HG03103 (cell line): ENCODE results near the gene SH2D3C.

Experiments
- ATAC-seq: cut with Tn5 transposase; IDR thresholded peaks from one replicate; pipeline ENCODE4 v1.9.1; 2021; ENCODE audit warnings: low read depth; ENCODE audit not compliant: unreplicated experiment

Gene SH2D3C, protein sequence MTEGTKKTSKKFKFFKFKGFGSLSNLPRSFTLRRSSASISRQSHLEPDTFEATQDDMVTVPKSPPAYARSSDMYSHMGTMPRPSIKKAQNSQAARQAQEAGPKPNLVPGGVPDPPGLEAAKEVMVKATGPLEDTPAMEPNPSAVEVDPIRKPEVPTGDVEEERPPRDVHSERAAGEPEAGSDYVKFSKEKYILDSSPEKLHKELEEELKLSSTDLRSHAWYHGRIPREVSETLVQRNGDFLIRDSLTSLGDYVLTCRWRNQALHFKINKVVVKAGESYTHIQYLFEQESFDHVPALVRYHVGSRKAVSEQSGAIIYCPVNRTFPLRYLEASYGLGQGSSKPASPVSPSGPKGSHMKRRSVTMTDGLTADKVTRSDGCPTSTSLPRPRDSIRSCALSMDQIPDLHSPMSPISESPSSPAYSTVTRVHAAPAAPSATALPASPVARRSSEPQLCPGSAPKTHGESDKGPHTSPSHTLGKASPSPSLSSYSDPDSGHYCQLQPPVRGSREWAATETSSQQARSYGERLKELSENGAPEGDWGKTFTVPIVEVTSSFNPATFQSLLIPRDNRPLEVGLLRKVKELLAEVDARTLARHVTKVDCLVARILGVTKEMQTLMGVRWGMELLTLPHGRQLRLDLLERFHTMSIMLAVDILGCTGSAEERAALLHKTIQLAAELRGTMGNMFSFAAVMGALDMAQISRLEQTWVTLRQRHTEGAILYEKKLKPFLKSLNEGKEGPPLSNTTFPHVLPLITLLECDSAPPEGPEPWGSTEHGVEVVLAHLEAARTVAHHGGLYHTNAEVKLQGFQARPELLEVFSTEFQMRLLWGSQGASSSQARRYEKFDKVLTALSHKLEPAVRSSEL

DNA sequence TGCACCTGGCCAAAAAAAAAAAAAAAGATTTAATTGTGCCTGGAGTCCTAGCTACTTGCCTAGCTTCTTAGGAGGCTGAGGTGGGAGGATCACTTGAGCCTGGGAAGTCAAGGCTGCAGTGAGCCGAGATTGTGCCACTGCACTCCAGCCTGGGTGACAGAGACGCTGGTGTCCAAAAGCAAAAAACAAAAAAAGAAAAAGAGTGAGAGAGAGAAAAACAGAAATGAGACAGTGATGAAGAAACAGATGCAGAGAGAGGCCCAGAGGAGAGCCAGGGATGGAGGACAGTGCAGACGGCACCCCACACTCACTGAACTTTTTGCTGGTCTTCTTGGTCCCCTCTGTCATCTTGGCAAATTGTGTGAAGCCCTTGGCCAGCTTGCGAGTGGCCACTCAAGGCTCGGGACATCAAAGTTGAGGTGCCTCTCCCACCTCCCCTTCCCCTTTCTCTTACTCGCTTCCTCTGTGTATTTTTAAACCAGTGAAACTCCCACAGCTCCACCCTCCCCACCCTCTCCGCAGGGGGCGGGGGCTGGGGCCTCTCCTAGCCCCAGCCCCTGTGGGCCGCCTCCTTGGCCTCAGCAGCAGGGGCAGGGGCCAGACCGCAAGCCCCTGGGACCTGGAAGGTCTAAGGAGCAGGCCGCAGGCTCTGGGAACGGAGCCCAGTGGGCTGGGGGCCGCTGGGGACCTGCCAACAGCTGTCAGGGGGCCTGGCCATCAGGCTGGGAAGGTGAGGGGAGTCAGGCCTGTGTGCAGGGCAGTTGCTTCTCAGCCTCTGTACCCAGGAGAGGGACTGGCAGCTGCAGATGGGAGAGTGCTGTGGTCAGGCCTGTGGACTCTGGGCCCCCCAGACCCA, at the start of gene SH2D3C:
TSS of gene SH2D3C (minus strand) at position 387 of the 856 bp plus-strand sequence. CDS start at position 348, 39 bp downstream.
- no peak for ATAC-seq

DNA sequence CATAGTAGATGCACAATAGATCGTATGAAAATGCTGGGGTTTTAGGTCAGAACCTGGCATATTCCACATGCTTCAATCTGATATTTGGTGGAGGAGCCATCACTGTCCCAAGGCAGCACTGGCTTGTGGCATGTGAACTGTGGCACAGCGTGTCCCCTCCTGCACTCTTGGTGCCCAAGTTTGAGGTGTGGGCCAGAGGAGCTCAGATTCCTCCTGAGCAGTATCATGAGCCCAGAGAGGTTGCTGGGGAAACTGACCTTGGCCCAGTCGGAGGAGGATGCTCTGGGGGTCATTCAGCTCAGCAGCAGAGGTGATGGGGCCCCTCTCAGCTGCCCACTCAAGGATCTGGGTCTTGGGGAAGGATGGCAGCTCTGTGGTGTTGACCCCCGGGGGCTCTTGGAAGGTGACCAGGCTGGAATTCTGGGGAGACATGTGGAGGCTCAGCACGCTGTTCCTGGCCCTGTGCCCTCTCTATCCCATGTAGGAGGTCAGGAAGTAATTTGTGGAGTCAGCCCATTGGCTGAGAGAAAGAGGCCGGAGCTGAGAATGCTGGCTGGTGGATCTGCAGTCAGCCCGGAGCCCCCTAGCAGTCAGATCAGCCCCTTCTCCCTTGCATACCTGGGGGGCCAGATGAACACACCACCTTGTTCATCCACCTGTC, 47.9 kb upstream of the SH2D3C start:
- no peak for ATAC-seq

DNA sequence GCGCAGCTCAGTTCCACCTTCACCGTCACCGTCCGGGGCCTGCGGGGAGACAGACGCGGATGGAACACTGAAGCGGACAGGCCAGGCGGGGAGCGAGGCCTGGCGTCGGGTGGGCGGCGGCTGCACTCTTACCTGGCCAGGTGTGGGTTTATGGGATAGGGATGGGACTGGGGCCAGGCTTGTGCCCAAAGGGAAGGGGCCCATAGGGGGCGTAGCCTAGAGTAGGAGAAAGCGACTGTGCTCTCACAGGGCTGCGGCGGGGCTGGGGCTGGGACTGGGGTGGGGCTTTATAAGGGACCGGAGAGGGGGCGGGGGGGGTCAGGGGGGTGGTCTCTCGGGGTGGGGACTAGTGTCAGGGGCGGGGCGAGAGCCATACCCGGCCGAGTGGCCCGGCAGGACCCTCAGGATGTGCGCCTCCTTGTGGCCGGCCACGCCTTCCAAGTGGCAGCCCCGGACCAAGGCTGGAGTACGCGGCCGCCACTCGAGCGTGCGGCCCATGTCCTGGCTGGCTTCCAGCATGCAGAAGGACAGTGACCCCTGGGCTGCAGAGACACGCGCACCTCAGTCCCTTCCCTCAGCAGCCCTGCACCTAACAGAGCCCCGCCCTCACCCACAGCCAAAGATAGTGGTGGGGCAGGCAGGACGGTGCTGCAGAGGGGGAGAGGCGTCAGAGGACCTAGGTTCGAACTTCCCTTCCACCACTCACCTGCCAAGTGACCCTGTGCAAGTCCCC, 47.0 kb upstream of the SH2D3C start:
- ATAC-seq: no peak

DNA sequence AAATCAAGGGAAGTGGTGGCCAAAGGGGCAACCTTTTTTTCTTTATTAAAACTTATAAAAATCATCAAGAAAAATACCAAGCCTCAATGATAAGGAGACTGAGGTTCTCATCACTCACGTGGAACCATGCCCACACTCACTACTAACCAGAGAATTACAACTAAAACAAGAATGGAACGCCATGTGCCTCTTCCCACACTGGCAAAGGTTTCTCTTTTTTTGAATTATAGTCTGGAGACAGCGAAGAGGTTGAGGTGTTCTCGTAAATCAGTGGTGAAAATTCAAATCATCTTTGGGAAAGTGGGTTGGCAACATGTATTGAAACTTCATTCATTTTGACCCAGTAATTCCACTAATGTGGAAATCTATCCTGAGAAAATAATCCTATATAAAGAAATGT, 43.6 kb upstream of the SH2D3C start:
- ATAC-seq: no peak

DNA sequence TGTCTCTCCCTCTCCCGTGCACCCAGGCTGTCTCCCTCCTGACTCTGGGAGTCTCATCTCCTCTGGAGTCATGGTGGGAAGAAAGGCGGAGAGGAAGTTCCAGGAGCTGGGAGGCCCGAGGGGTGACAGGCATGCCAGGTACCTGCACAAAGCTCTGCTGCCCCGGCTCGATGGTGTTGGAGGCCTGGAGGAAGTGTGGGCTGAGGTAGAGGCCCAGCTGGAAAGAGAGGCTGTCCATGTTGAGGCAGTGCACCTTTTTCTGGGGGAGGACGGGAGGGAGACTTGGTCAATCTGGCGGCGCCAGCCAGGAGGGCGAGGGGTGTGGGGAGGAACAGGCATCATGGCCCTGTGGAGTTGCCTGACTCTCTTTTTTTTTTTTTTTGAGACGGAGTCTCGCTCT, 40.1 kb upstream of the SH2D3C start:
- no peak for ATAC-seq

DNA sequence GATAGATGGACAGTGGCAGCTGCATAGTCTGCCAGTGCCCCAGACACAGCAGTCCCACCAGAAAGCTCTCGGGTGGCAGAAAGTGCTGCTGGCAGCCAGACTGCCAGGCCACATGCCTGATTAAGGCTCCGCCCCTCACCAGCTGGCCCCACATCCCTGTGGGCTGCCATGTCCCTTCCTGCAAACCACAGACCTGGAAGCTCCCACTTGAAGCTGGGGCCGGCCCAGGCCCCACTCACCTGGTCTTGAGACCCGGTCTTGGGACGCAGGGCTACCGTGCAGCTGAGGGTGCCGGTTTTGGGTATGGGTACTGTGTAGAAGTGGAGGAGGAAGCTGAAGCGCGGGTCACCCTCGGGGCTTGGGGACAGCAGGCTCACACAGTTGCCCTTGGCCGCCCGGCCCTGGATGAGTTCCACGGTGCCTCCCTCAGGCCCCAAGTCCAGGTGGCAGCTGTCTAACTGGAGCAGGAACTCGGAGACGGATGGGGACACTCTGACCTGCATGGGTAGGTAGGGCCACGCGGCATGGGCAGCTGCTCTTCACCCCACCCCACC, 39.5 kb upstream of the SH2D3C start:
- ATAC-seq: no peak

DNA sequence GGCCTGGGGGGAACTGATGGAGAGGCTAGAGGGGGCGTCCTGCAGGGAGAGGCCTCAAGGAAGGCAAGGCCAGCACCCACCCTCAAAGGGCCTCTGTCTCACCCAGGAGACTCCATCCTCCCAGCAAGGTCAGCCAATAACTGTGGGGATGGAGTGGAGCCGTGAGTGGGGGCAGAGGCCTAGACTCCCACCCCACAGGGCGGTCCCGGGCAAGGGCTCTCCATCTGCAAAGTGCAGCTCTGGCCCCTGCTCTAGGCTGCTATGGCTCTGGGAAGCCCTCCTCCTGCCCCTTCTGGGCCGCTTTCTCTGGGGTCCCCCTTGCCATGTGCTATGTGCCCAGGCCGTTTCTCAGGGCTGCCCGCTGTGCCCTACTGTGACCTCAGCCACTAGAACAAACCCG, 38.3 kb upstream of the SH2D3C start:
- ATAC-seq: no peak

DNA sequence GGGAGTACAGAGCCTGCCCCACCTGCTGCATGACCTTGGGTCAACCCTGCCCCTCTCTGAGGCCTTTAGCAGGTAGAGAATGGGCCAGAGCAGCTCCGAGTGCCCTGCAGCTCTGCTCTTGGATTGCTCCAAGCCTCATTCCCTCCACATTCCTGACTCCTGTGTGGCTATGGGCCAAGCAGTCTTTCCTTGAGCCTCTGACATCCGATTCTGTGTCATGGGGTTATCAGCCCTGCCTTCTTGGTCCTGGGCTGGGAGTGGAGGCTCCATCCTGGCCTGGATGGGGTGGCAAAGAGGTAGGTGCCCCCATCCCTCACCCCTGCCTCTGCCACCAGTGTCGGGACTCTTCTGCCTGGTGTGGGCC, 37.9 kb upstream of the SH2D3C start:
- no peak for ATAC-seq

DNA sequence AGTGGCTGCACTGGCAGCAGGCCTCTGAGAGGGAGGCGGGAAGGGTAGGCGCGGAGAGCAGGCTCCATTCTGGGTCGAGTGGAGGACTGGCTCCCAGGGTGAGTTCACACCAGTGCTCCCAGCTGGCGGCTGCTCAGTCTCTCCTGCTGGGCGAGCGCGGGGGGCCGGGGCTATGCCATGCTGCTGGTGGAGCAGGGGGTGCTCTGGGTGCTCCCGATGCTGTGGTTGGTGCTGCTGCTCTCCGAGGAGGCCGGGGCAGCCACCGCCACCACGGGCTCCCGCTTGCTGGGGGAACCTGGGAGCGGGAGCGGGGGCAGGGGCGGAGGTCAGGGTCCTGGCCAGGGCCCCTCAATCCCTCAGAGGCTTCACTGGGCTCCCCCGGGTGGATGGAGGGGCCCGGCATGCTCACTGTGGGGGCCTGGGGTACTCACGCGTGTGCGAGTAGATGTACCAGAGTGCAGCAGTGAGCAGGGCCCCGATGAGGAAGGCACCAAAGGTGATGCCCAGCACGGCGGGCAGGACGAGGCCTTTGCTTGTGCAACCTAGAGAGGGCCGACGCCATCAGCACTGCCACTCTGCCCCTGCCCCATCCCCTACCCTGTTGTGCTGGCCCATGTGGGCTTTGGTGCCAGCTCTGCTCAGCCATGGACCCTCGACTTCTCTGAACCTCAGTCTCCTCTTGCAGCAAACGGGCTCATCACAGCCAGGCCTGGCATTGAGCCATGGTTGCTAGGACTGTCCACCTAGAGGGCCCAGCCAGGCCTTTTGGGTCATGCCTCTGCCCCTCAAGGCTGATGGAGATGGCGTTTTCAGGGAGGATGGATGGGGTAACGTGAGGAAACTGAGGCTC, 37.3 kb upstream of the SH2D3C start:
- ATAC-seq: no peak

DNA sequence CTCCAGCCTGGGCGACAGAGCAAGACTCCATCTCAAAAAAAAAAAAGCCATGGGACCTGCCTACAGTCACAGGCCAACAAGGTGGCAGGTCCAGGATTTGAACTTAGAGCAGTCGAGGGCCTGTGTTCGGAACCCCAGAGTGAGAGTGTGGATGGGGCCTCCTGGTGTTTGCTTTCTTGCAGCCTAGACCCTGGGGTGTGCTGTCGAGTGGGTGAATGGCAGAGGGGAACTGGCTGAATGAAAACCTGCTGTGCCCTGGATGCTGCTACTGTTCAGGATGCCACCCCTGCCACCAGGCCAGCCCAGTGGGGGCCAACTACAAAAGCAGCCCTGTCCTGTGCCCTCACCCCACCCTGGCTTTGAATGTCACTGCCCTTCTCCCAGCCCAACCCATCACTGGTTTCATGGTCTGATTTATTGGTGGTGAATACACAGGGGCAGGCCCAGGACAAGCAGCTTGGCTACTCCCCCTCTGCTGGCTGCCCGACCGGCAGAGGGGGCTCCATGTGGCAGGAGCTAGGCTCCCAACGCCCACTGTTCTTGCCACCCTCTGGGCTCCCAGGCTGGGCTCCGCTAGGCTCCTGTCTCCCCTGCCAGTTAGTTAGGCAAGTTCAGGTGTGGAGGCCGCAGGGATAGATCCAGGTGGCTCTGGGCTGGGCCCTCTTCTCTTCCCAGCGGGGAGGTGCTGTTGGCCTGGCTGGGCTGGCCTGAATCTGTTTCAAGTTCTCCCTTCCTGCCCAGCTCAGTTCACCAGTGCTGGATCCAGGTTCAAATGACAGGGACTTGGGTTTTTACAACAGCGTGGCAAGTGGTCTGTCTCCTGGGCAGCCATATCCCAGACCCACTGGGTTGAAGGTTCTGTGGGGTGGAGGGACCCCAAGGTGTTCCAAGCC, 36.4 kb upstream of the SH2D3C start:
- no peak for ATAC-seq

DNA sequence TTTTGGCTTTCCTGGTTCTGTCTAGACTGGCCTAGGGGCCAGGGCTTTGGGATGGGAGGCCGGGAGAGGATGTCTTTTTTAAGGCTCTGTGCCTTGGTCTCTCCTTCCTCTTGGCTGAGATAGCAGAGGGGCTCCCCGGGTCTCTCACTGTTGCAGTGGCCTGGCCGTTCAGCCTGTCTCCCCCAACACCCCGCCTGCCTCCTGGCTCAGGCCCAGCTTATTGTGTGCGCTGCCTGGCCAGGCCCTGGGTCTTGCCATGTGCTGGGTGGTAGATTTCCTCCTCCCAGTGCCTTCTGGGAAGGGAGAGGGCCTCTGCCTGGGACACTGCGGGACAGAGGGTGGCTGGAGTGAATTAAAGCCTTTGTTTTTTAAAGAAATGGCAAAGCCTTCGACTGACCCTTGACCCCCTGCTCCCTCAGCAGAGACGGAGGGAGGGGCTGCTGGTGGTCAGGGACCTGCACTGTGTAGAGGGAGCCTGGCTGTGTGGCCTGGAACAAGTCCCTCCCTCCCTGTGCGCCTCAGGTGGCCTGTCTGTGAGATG, 35.3 kb upstream of the SH2D3C start:
- no peak for ATAC-seq

DNA sequence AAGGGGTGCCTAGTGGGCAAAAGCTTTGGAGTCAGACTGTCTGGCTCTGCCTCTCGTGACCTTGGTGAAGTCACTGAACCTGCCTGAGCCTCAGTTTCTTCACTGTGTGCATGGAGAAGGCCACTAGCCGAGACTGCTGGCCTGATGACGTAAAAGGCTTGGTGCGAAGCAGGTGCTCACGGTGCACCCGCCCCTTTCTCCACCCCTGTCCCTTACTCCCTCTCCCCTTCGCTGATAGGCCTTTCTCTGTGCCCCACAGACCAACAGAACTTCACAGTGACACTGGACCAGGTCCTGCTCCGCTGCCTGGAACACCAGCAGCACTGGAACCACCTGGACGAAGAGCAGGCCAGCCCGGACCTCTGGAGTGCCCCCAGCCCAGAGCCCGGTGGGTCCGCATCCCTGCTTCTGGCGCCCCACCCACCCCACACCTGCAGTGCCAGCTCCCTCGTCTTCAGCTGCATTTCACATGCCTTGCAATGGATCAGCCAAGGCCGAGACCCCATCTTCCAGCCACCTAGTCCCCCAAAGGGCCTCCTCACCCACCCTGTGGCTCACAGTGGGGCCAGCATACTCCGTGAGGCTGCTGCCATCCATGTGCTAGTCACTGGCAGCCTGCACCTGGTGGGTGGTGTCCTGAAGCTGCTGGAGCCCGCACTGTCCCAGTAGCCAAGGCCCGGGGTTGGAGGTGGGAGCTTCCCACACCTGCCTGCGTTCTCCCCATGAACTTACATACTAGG, 34.6 kb upstream of the SH2D3C start:
- ATAC-seq: no peak

DNA sequence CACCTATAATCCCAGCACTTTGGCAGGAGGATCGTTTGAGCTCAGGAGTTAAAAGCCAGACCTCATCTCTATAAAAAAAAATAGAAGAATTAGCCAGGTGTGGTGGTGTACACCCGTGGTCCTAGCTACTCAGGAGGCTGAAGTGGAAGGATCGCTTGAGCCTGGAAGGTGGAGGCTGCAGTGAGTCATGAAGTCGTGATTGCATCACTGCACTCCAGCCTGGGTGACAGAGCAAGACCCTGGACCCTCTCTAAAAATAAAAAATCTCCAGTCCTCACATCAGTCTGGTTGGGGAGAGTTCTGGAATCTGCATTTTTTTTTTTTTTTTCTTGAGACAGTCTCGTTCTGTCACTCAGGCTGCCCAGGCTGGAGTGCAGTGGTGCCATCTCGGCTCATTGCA, 33.5 kb upstream of the SH2D3C start:
- ATAC-seq: no peak

DNA sequence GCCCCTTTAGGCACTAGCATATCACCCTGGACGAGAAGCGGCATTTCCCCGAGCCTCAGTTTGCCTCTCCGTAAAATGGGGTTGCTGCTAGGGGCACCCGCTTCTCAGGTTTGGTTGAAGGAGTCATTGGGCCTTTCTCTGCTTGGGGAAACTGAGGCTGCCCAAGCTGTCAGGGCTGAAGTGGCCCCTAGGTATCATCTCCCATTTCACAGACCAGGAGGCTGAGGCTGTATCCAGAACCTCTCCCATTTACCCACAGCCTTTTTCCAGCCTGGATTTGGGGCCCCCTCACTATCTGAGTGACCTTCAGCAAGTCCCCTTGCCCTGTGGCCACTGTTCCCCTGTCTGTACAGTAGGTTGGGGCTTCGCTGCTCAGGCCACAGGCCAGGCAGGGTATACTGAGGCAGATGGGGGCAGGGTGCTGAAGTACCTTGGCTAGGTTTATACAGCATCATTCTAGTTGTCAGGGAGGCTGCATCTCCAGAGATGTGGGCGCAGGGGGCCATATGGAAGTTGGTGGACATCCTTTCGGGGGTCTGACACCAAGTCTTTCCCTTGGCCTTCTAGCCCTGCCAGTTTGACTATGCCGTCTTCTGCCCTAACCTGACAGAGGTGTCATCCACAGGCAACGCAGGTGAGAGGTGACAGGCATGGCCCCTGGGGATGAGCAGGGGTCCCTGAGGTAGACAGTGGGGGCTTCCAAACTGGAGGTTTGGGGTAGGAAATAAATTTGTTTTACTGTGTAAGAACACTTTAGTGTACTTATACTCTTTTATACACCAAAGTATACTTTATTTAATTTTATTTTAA, 32.1 kb upstream of the SH2D3C start:
- no peak for ATAC-seq

DNA sequence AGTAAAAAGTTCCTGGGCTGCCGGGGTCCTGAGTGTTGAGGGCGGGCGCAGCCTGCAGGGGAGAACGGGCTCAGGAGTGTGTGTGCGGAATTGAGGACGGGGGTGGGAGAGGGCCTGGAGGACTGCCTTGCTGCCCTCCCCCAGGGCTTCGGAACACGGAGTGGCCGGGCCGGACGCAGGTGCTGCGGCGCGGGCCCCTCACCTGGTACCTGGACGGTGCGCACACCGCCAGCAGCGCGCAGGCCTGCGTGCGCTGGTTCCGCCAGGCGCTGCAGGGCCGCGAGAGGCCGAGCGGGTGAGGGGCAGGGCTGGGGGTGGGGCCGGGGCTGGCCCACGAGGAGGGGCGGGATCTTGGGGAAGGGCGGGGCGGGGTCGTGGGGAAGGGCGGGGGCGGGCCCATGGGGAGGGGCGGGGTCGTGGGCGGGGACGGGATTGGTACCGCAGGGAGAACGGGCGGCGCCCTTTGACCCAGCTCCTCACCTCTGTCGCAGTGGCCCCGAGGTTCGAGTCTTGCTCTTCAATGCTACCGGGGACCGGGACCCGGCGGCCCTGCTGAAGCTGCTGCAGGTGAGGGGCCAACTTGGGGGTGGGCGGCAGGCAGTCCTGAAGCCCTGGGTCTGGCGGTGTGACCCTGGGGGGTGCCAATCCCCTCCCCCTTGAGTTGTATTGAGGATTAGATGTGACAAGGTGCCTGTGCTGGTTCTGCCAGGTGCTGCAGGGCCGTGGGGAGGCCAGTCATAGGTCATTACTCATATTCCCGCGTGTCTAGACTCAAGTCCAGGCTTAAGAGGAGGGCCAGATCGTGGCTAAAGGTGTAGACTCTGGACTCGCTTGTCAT, 31.3 kb upstream of the SH2D3C start:
- no peak for ATAC-seq
